Measurements from ENCODE around the gene GRID2. TPM values are rescaled to one million over a fixed set of nuclear protein-coding genes. Genes with fewer than 3 reads are reported as not detected.

Gene GRID2
- total and polyA plus RNA-seq, 9 of the 15 experiments (the other 6 are each of a cell fraction or from before 2014, with no cell fraction given), result 0.04 TPM; not detected in 7

- Histone ChIP-seq H3K4me2 (ENCODE audit: insufficient read depth, low read length) (no peak overlapping the region), H3K9me1 (ENCODE audit: control insufficient read depth, insufficient read depth, low read length) (no peaks in the 10 kb centered on the region), H4K20me1 (replicated peaks; ENCODE audit: control insufficient read depth, insufficient read depth, low read length) (no peaks in the 10 kb centered on the region), H3K9ac (ENCODE audit: insufficient read depth in 1 of 2, low read depth in 2 of 2, low read length in 2 of 2) (no peak overlapping the region), H3K79me2 (ENCODE audit: control insufficient read depth, insufficient read depth, low read length) (no peaks in the 10 kb centered on the region), H3K36me3 (ENCODE audit: control insufficient read depth, insufficient read depth, low read length) (no peaks in the 10 kb centered on the region), H3K27me3 (ENCODE audit: control insufficient read depth in 2 of 2, insufficient read depth in 2 of 2, low read length in 2 of 2) (no peaks in the 10 kb centered on the region), H3K9me3 (replicated peaks; ENCODE audit: control insufficient read depth, insufficient read depth, low read depth, low read length) (peaks cover 7% of the 10 kb centered on the region; the same call in 1 of the 2 replicates), H3K4me3 (no peak overlapping the region), H2AFZ (ENCODE audit: low read depth, low read length) (no peak overlapping the region), H3K4me1 (replicated peaks in 1 of 2; ENCODE audit: control insufficient read depth in 2 of 2, insufficient read depth in 2 of 2, low read length in 2 of 2) (no peaks in the 10 kb centered on the region), H3K27ac (ENCODE audit: extremely low read depth, low read depth, low read length) (no peak overlapping the region)
- TF ChIP-seq EP300 (IDR thresholded peaks at IDR 0.05; ENCODE audit: low read length) (no peak), ARID1B (IDR thresholded peaks at IDR 0.05) (no peak), ZFP1 (CRISPR knock-in tag; IDR thresholded peaks at IDR 0.05) (no peak), ATF1 (CRISPR knock-in tag; IDR thresholded peaks at IDR 0.05) (no peak), ATF1 (tag; IDR thresholded peaks at IDR 0.05) (no peak)
- intact Hi-C loops (cut with micrococcal nuclease), result no loop called here
- WGBS (ENCODE audit: insufficient coverage, low coverage, missing lambda C conversion rate), result 0% methylated on average over 2 of the region's 2 CpGs
- FAIRE-seq (no peak), DNase-seq (ENCODE audit: extremely low read depth in 1 of 4, low spot score in 3 of 4) (no peak), ATAC-seq (no peak)
- no TSS peak for BruUV-seq (replicated peaks)
- CTCF ChIA-PET (ENCODE audit: low intra/inter-chr PET ratio), result no interaction called here
- POLR2A ChIA-PET, result no interaction called here
- in situ Hi-C loops (cut with MboI), result no loop called here
These were observed 789.0 kb downstream of the GRID2 start for GRCh38 chr4:93092765-93093164.

GRCh38 chr4:93103042-93103441 is 799.3 kb downstream of the GRID2 start:
- Histone ChIP-seq H3K9me1 (ENCODE audit: control insufficient read depth, insufficient read depth, low read length) (no peaks in the 10 kb centered on the region), H3K4me2 (ENCODE audit: insufficient read depth, low read length) (no peak overlapping the region), H3K27me3 (ENCODE audit: control insufficient read depth in 2 of 2, insufficient read depth in 2 of 2, low read length in 2 of 2) (no peaks in the 10 kb centered on the region), H4K20me1 (replicated peaks; ENCODE audit: control insufficient read depth, insufficient read depth, low read length) (no peaks in the 10 kb centered on the region), H2AFZ (ENCODE audit: low read depth, low read length) (no peak overlapping the region), H3K79me2 (ENCODE audit: control insufficient read depth, insufficient read depth, low read length) (no peaks in the 10 kb centered on the region), H3K4me3 (no peak overlapping the region), H3K36me3 (ENCODE audit: control insufficient read depth, insufficient read depth, low read length) (no peaks in the 10 kb centered on the region), H3K4me1 (replicated peaks in 1 of 2; ENCODE audit: control insufficient read depth in 2 of 2, insufficient read depth in 2 of 2, low read length in 2 of 2) (no peaks in the 10 kb centered on the region), H3K9ac (ENCODE audit: insufficient read depth in 1 of 2, low read depth in 2 of 2, low read length in 2 of 2) (no peak overlapping the region), H3K9me3 (replicated peaks; ENCODE audit: control insufficient read depth, insufficient read depth, low read depth, low read length) (no peaks in the 10 kb centered on the region), H3K27ac (ENCODE audit: extremely low read depth, low read depth, low read length) (no peak overlapping the region)
- intact Hi-C loops (cut with micrococcal nuclease) (no loop called here), in situ Hi-C loops (cut with MboI) (no loop called here)
- CTCF ChIA-PET (ENCODE audit: low intra/inter-chr PET ratio), result no interaction called here
- ATAC-seq, result no peak
- no peak for DNase-seq (ENCODE audit: extremely low read depth in 1 of 4, low spot score in 3 of 4)
- TF ChIP-seq CCAR2 (IDR thresholded peaks at IDR 0.05; ENCODE audit: low read depth, low read length), result no peak
- FAIRE-seq, result no peak
- BruUV-seq (replicated peaks), result no TSS peak
- WGBS (ENCODE audit: insufficient coverage, low coverage, missing lambda C conversion rate), result 4% methylated on average over 7 of the region's 7 CpGs
- POLR2A ChIA-PET, result no interaction called here
